ENCODE measurements around the gene PEAK1.

Gene PEAK1

GRCh38 chr15:77419836-77420609 is at the start of gene PEAK1:
Gene PEAK1 (minus strand): TSS chr15:77420104. CDS start chr15:77181926, 238,178 bp downstream.
- DNase-seq (ENCODE audit: low read depth) = peak; percentile 98

GRCh38 chr15:77468896-77469295 is 49.0 kb upstream of the PEAK1 start:
- no peak for DNase-seq (ENCODE audit: low read depth)

- no peak for DNase-seq (ENCODE audit: low read depth)
Measured at GRCh38 chr15:77466521-77466920, 46.6 kb upstream of the PEAK1 start.

- peak; percentile 74 for DNase-seq (ENCODE audit: low read depth)
Measured at GRCh38 chr15:77464129-77464865, 44.4 kb upstream of the PEAK1 start.

GRCh38 chr15:77461486-77461885 is 41.6 kb upstream of the PEAK1 start:
- no peak for DNase-seq (ENCODE audit: low read depth)

GRCh38 chr15:77459031-77459430 is 39.1 kb upstream of the PEAK1 start:
- no peak for DNase-seq (ENCODE audit: low read depth)

- peak; percentile 88 for DNase-seq (ENCODE audit: low read depth)
Measured at GRCh38 chr15:77457905-77458265, 38.0 kb upstream of the PEAK1 start.

GRCh38 chr15:77457191-77457904 is 37.4 kb upstream of the PEAK1 start:
- DNase-seq (ENCODE audit: low read depth) = no peak

- DNase-seq (ENCODE audit: low read depth) = peak; percentile 80
Measured at GRCh38 chr15:77456746-77457145, 36.8 kb upstream of the PEAK1 start.

- DNase-seq (ENCODE audit: low read depth) = peak; percentile 74
Measured at GRCh38 chr15:77455696-77456321, 35.9 kb upstream of the PEAK1 start.

- no peak for DNase-seq (ENCODE audit: low read depth)
Measured at GRCh38 chr15:77454951-77455350, 35.0 kb upstream of the PEAK1 start.

GRCh38 chr15:77454265-77454664 is 34.4 kb upstream of the PEAK1 start:
- DNase-seq (ENCODE audit: low read depth) = peak; percentile 85

- no peak for DNase-seq (ENCODE audit: low read depth)
Measured at GRCh38 chr15:77446840-77447390, 27.0 kb upstream of the PEAK1 start.

GRCh38 chr15:77440378-77440999 is 20.6 kb upstream of the PEAK1 start:
- peak; percentile 85 for DNase-seq (ENCODE audit: low read depth)

- no peak for DNase-seq (ENCODE audit: low read depth)
Measured at GRCh38 chr15:77437264-77437663, 17.4 kb upstream of the PEAK1 start.

- no peak for DNase-seq (ENCODE audit: low read depth)
Measured at GRCh38 chr15:77436822-77437221, 16.9 kb upstream of the PEAK1 start.

- DNase-seq (ENCODE audit: low read depth) = no peak
Measured at GRCh38 chr15:77430652-77431051, 10.7 kb upstream of the PEAK1 start.

- DNase-seq (ENCODE audit: low read depth) = no peak
Measured at GRCh38 chr15:77430213-77430612, 10.3 kb upstream of the PEAK1 start.

GRCh38 chr15:77426871-77427270 is 7.0 kb upstream of the PEAK1 start:
- no peak for DNase-seq (ENCODE audit: low read depth)

- no peak for DNase-seq (ENCODE audit: low read depth)
Measured at GRCh38 chr15:77426377-77426776, 6.5 kb upstream of the PEAK1 start.

GRCh38 chr15:77425104-77425503 is 5.2 kb upstream of the PEAK1 start:
- DNase-seq (ENCODE audit: low read depth) = no peak

- DNase-seq (ENCODE audit: low read depth) = no peak
Measured at GRCh38 chr15:77421370-77421700, 1.4 kb upstream of the PEAK1 start.

Data from amniotic epithelial cell (primary cell).